ENCODE data around the gene RFTN1.

The RFTN1 gene

DNA sequence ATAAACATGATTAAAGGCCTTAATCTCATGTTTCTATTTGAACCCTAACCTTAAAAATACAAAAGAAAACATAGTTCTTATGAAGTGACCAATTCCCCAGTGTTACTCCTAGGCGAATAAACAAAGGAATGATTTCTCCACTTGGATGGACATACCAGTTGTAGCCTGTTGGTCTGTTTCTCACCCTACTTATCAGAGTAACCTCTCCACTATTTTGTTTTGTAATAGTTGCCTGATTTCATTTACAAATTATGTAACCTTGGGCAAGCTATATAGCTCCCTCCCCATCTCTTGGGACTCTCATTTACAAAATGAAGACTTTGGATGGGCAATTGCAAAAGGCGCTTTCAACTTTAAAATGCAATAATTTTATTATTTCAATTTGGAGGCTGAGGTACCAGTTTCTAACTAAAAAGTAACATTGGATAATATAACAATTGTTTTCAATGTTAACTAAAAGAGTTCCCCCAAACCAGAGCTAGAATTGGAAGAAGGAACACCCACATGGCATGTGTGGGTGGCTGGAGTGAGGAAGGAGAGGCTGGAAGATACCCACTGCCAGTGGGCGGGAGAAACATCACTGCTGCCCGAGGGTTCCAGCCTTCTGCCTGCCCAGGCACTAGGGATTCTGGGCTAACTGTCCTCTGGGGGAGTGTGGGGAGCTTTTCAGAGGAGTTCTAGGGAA, 74.2 kb downstream of the RFTN1 start:
- H3K4me3 ChIP-seq (ENCODE audit: low read length, poor library complexity, severe bottlenecking) = no peak overlapping the region
- H4K20me1 ChIP-seq (ENCODE audit: insufficient read depth, low read length, poor library complexity, severe bottlenecking) = peaks cover 21% of the 10 kb centered on the region
- TF ChIP-seq EZH2phosphoT487 (IDR thresholded peaks at IDR 0.05; ENCODE audit: borderline replicate concordance) = no peak
- TF ChIP-seq, protein P1, sequence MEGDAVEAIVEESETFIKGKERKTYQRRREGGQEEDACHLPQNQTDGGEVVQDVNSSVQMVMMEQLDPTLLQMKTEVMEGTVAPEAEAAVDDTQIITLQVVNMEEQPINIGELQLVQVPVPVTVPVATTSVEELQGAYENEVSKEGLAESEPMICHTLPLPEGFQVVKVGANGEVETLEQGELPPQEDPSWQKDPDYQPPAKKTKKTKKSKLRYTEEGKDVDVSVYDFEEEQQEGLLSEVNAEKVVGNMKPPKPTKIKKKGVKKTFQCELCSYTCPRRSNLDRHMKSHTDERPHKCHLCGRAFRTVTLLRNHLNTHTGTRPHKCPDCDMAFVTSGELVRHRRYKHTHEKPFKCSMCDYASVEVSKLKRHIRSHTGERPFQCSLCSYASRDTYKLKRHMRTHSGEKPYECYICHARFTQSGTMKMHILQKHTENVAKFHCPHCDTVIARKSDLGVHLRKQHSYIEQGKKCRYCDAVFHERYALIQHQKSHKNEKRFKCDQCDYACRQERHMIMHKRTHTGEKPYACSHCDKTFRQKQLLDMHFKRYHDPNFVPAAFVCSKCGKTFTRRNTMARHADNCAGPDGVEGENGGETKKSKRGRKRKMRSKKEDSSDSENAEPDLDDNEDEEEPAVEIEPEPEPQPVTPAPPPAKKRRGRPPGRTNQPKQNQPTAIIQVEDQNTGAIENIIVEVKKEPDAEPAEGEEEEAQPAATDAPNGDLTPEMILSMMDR (conservative IDR thresholded peaks at IDR 0.05; ENCODE audit: low read length) = no peak
- H3F3A ChIP-seq (ENCODE audit: low read depth) = no peaks in the 10 kb centered on the region
- H3K4me2 ChIP-seq (ENCODE audit: low read depth, low read length, poor library complexity, severe bottlenecking) = no peak overlapping the region
- peaks cover 24% of the 10 kb centered on the region for H3K4me1 ChIP-seq (ENCODE audit: insufficient read depth, low read length, poor library complexity, severe bottlenecking)
- H2AFZ ChIP-seq (ENCODE audit: low read length) = no peak overlapping the region
- no peaks in the 10 kb centered on the region for H3K9me3 ChIP-seq (ENCODE audit: insufficient read depth, low read depth, low read length)
- no peaks in the 10 kb centered on the region for H3K27me3 ChIP-seq (ENCODE audit: insufficient read depth, low read length, poor library complexity, severe bottlenecking)
- H3K9ac ChIP-seq (ENCODE audit: low read depth, low read length, poor library complexity, severe bottlenecking) = no peak overlapping the region
- H3K79me2 ChIP-seq (ENCODE audit: insufficient read depth, low read length) = peaks cover 74% of the 10 kb centered on the region
- H3K36me3 ChIP-seq (ENCODE audit: insufficient read depth, low read length) = no peaks in the 10 kb centered on the region
- H3K9me2 ChIP-seq (replicated peaks; ENCODE audit: low read depth, low read length) = no peaks in the 10 kb centered on the region

DNA sequence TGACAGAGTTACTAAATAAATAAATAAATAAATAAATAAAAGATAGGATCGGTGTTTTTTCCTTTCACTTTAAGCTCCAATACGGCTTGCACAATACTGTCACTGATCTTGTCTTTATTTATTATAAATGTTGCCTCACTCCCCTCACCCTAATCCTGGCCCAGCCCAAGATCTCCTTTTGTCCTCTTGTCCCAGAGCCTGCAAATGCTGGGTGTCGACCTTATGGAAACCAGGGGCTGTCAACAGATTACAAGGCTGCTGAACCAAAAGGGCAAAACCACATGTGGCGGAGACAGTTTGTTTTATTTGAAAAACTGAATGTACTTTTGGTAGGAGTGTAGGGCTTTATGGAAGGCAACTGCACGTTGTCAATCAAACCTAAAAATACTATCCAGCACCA, 75.9 kb downstream of the RFTN1 start:
- peaks cover 65% of the 10 kb centered on the region for H3K79me2 ChIP-seq (ENCODE audit: insufficient read depth, low read length)
- no peak overlapping the region for H3K4me3 ChIP-seq (ENCODE audit: low read length, poor library complexity, severe bottlenecking)
- H3F3A ChIP-seq (ENCODE audit: low read depth) = no peaks in the 10 kb centered on the region
- peaks cover 12% of the 10 kb centered on the region; the same call in 1 of the 2 replicates for H3K36me3 ChIP-seq (ENCODE audit: insufficient read depth, low read length)
- H3K4me2 ChIP-seq (ENCODE audit: low read depth, low read length, poor library complexity, severe bottlenecking) = no peak overlapping the region
- no peaks in the 10 kb centered on the region for H3K9me2 ChIP-seq (replicated peaks; ENCODE audit: low read depth, low read length)
- H3K27me3 ChIP-seq (ENCODE audit: insufficient read depth, low read length, poor library complexity, severe bottlenecking) = no peaks in the 10 kb centered on the region
- H3K9ac ChIP-seq (ENCODE audit: low read depth, low read length, poor library complexity, severe bottlenecking) = no peak overlapping the region
- peaks cover 19% of the 10 kb centered on the region for H4K20me1 ChIP-seq (ENCODE audit: insufficient read depth, low read length, poor library complexity, severe bottlenecking)
- no peak overlapping the region for H2AFZ ChIP-seq (ENCODE audit: low read length)
- H3K9me3 ChIP-seq (ENCODE audit: insufficient read depth, low read depth, low read length) = no peaks in the 10 kb centered on the region
- TF ChIP-seq, protein P1 (conservative IDR thresholded peaks at IDR 0.05; ENCODE audit: low read length) = no peak
- TF ChIP-seq EZH2phosphoT487 (IDR thresholded peaks at IDR 0.05; ENCODE audit: borderline replicate concordance) = no peak
- peaks cover 24% of the 10 kb centered on the region for H3K4me1 ChIP-seq (ENCODE audit: insufficient read depth, low read length, poor library complexity, severe bottlenecking)

GRCh38 chr3:16433701-16434151, 79.8 kb downstream of the RFTN1 start:
- H3K79me2 ChIP-seq (ENCODE audit: insufficient read depth, low read length) = peaks cover 55% of the 10 kb centered on the region; the same call in 1 of the 2 replicates
- TF ChIP-seq, protein P1 (conservative IDR thresholded peaks at IDR 0.05; ENCODE audit: low read length) = no peak
- no peak for TF ChIP-seq EZH2phosphoT487 (IDR thresholded peaks at IDR 0.05; ENCODE audit: borderline replicate concordance)
- peaks cover 26% of the 10 kb centered on the region for H3K4me1 ChIP-seq (ENCODE audit: insufficient read depth, low read length, poor library complexity, severe bottlenecking)
- H3K9me3 ChIP-seq (ENCODE audit: insufficient read depth, low read depth, low read length) = no peaks in the 10 kb centered on the region
- no peak overlapping the region for H3K9ac ChIP-seq (ENCODE audit: low read depth, low read length, poor library complexity, severe bottlenecking)
- no peaks in the 10 kb centered on the region for H3F3A ChIP-seq (ENCODE audit: low read depth)
- H3K4me2 ChIP-seq (ENCODE audit: low read depth, low read length, poor library complexity, severe bottlenecking) = no peak overlapping the region
- H4K20me1 ChIP-seq (ENCODE audit: insufficient read depth, low read length, poor library complexity, severe bottlenecking) = peaks cover 14% of the 10 kb centered on the region
- H3K4me3 ChIP-seq (ENCODE audit: low read length, poor library complexity, severe bottlenecking) = no peak overlapping the region
- no peaks in the 10 kb centered on the region for H3K9me2 ChIP-seq (replicated peaks; ENCODE audit: low read depth, low read length)
- no peaks in the 10 kb centered on the region for H3K27me3 ChIP-seq (ENCODE audit: insufficient read depth, low read length, poor library complexity, severe bottlenecking)
- H2AFZ ChIP-seq (ENCODE audit: low read length) = no peak overlapping the region
- H3K36me3 ChIP-seq (ENCODE audit: insufficient read depth, low read length) = peaks cover 49% of the 10 kb centered on the region; the same call in 1 of the 2 replicates

Measured in Loucy (cell line).